ENCODE measurements around the gene THNSL1.

THNSL1 gene

GRCh38 chr10:25057886-25058285 lies 41.5 kb downstream of the THNSL1 start:
- in situ Hi-C loops (cut with MboI; ENCODE audit: low sequenced_read_pairs) = no loop called here

GRCh38 chr10:25059990-25060389 lies 43.6 kb downstream of the THNSL1 start:
- in situ Hi-C loops (cut with MboI; ENCODE audit: low sequenced_read_pairs) = no loop called here

GRCh38 chr10:25061125-25061524 lies 44.7 kb downstream of the THNSL1 start:
- in situ Hi-C loops (cut with MboI; ENCODE audit: low sequenced_read_pairs) = no loop called here

GRCh38 chr10:25061711-25062449 lies 45.5 kb downstream of the THNSL1 start:
- in situ Hi-C loops (cut with MboI; ENCODE audit: low sequenced_read_pairs) = no loop called here

- in situ Hi-C loops (cut with MboI; ENCODE audit: low sequenced_read_pairs) = no loop called here
Measured at GRCh38 chr10:25063157-25063556, 46.7 kb downstream of the THNSL1 start.

GRCh38 chr10:25063644-25064043 lies 47.2 kb downstream of the THNSL1 start:
- in situ Hi-C loops (cut with MboI; ENCODE audit: low sequenced_read_pairs) = no loop called here

GRCh38 chr10:25064401-25064800 lies 48.0 kb downstream of the THNSL1 start:
- in situ Hi-C loops (cut with MboI; ENCODE audit: low sequenced_read_pairs) = no loop called here

- in situ Hi-C loops (cut with MboI; ENCODE audit: low sequenced_read_pairs) = no loop called here
Measured at GRCh38 chr10:25065761-25066476, 49.5 kb downstream of the THNSL1 start.

GRCh38 chr10:25068152-25069058 lies 52.0 kb downstream of the THNSL1 start:
- in situ Hi-C loops (cut with MboI; ENCODE audit: low sequenced_read_pairs) = no loop called here

- in situ Hi-C loops (cut with MboI; ENCODE audit: low sequenced_read_pairs) = no loop called here
Measured at GRCh38 chr10:25071227-25071626, 54.8 kb downstream of the THNSL1 start.

- in situ Hi-C loops (cut with MboI; ENCODE audit: low sequenced_read_pairs) = no loop called here
Measured at GRCh38 chr10:25072786-25073185, 56.4 kb downstream of the THNSL1 start.

GRCh38 chr10:25075825-25076224 lies 59.4 kb downstream of the THNSL1 start:
- in situ Hi-C loops (cut with MboI; ENCODE audit: low sequenced_read_pairs) = no loop called here
